CD4-positive, alpha-beta memory T cell (primary cell): ENCODE measurements around the gene NEXN. TPM values are rescaled to one million over a fixed set of nuclear protein-coding genes. Genes with fewer than 3 reads are reported as not detected.

Experiments used
- CTCF ChIA-PET: fragments of 350-600 bp; sonication (Branson Sonifier 250); formaldehyde crosslinking; loops from one replicate; lab custom pipeline; 2021; ENCODE audit warnings: inconsistent platforms; ENCODE audit not compliant: partially characterized antibody; lab: Charles Lee
- POLR2A ChIA-PET: fragments of 350-600 bp; sonication (Branson Sonifier 250); formaldehyde crosslinking; loops from one replicate; lab custom pipeline; 2021; ENCODE audit not compliant: partially characterized antibody; lab: Charles Lee
- DNase-seq, 5 donors: peaks; one replicate each; pipeline versions ENCODE4 v3.0.0 to v3.0.0-alpha.2; 2020 to 2022; ENCODE audit warnings: mixed read lengths in 1 of 5
- H3K27ac ChIP-seq: one replicate; pipeline ENCODE4 v1.7.0; 2013; ENCODE audit warnings: low read depth, low read length
- H3K27me3 ChIP-seq: 2 replicates; pipeline ENCODE4 v1.7.0; 2013; ENCODE audit warnings: mild to moderate bottlenecking, low read length, moderate library complexity; ENCODE audit not compliant: insufficient read depth
- H3K36me3 ChIP-seq: 2 replicates; pipeline ENCODE4 v1.7.0; 2013; ENCODE audit warnings: mild to moderate bottlenecking, low read length, moderate library complexity; ENCODE audit not compliant: insufficient read depth
- H3K4me1 ChIP-seq: 2 replicates; pipeline ENCODE4 v1.7.0; 2013; ENCODE audit warnings: mild to moderate bottlenecking, low read length, moderate library complexity; ENCODE audit not compliant: insufficient read depth
- H3K4me3 ChIP-seq, 2 donors: one replicate each; pipeline ENCODE4 v1.7.0; 2013; ENCODE audit warnings: low read length in 2 of 2, mild to moderate bottlenecking in 1 of 2
- H3K9me3 ChIP-seq, 2 donors: one replicate each; pipeline ENCODE4 v1.7.0; 2013; ENCODE audit warnings: low read length in 2 of 2, control low read depth in 1 of 2; ENCODE audit not compliant: control insufficient read depth in 1 of 2
- H3K27ac Mint-ChIP-seq, 7 donors: one replicate each; pipeline ENCODE4 v1.8.0; 2020 to 2021; ENCODE audit warnings: mixed read lengths in 7 of 7, mild to moderate bottlenecking in 6 of 7, inconsistent platforms in 3 of 7, moderate library complexity in 3 of 7
- H3K27me3 Mint-ChIP-seq, 2 donors: one replicate each; pipeline ENCODE4 v1.8.0; 2020 to 2021; ENCODE audit warnings: mixed read lengths in 2 of 2
- H3K36me3 Mint-ChIP-seq, 2 donors: one replicate each; pipeline ENCODE4 v1.8.0; 2020 to 2021; ENCODE audit warnings: mixed read lengths in 2 of 2, inconsistent platforms in 1 of 2, mild to moderate bottlenecking in 1 of 2
- H3K4me1 Mint-ChIP-seq, 4 donors: one replicate each; pipeline ENCODE4 v1.8.0; 2020 to 2021; ENCODE audit warnings: mixed read lengths in 4 of 4, mild to moderate bottlenecking in 1 of 4
- H3K4me3 Mint-ChIP-seq, 8 donors: one replicate each; pipeline ENCODE4 v1.8.0; 2020 to 2021; ENCODE audit warnings: mixed read lengths in 8 of 8, mild to moderate bottlenecking in 7 of 8, moderate library complexity in 6 of 8, inconsistent platforms in 3 of 8
- H3K9me3 Mint-ChIP-seq, 8 donors: one replicate each; pipeline ENCODE4 v1.8.0; 2020 to 2021; ENCODE audit warnings: mixed read lengths in 8 of 8, mild to moderate bottlenecking in 5 of 8, inconsistent platforms in 3 of 8, moderate library complexity in 1 of 8
- intact Hi-C: fragments of 100-400 bp; cut with micrococcal nuclease; formaldehyde crosslinking; loops from one replicate; pipeline ENCODE4 v1.15.1; 2023
- polyA plus RNA-seq, 2 donors: library from polyadenylated mRNA; unstranded; fragments of 300-500 nt; fragmentation: Illumina TruSeq; gene quantifications; one replicate each; pipeline ENCODE4 v1.2.3, GENCODE V29; 2021
- total RNA-seq, 2 experiments: library from RNA; stranded (reverse); gene quantifications; one replicate each; pipeline ENCODE4 v1.2.3, GENCODE V29; 2021

Gene NEXN
- total RNA-seq (under 1 TPM; 0.47 to 0.67 TPM), polyA plus RNA-seq (under 1 TPM; 0.31 to 0.57 TPM)

- Mint-ChIP-seq H3K4me1 (peaks cover 3 to 28% (median 15%) of the 10 kb centered on the region in 4 donors), H3K9me3 (peaks cover 0 to 2% (median 0%) of the 10 kb centered on the region in 8 donors), H3K27me3 (peaks cover 9 to 12% of the 10 kb centered on the region in 2 donors), H3K36me3 (peaks cover 0 to 11% of the 10 kb centered on the region in 2 donors), H3K27ac (peak within 1 kb of the TSS in 1 of 7 donors; percentile 42), H3K4me3 (peak within 1 kb of the TSS; percentile 70 to 90 (median 80))
- no peaks in the 10 kb centered on the region for H3K36me3 ChIP-seq
- no peaks in the 10 kb centered on the region for H3K27me3 ChIP-seq
- peak in 2 of 5 donors; percentile 2 to 8 for DNase-seq
- peaks cover 6% of the 10 kb centered on the region for H3K4me1 ChIP-seq
- intact Hi-C loops: no loop called here
- ChIA-PET CTCF (no interaction called here), POLR2A (no interaction called here)
- no peak within 1 kb of the TSS for H3K27ac ChIP-seq
- H3K9me3 ChIP-seq: no peaks in the 10 kb centered on the region
- H3K4me3 ChIP-seq: peak within 1 kb of the TSS in 1 of 2 donors; percentile 21
Measured at GRCh38 chr1:77888081-77888780, at the start of gene NEXN. Gene NEXN, plus strand, starts transcription at chr1:77888624. Its CDS starts 27,483 bp downstream, at chr1:77916107.

DNA sequence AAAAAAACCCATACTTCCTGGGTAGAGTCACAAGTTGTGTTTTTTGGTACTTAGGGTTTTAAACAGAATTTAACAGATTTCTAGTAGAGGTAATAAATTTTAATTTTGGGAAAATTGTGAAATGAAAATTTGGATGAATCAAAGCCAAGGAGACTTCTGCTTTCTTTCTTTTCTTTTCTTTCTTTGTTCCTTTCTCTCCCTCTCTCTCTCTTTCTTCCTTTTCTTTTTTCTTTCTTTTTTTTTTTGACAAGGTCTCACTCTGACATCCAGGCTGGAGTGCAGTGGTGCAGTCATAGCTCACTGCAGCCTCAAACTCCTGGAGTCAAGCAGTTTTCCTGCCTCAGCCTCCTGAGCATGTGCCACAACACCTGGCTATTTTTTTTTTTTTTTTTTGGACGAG lies 46.9 kb upstream of the NEXN start:
- intact Hi-C loops: no loop called here
- Histone ChIP-seq H3K36me3 (peaks cover 17% of the 10 kb centered on the region), H3K9me3 (no peaks in the 10 kb centered on the region), H3K27me3 (no peaks in the 10 kb centered on the region), H3K27ac (no peak overlapping the region), H3K4me3 (no peak overlapping the region), H3K4me1 (no peaks in the 10 kb centered on the region)
- no peak overlapping the region for H3K27ac Mint-ChIP-seq
- DNase-seq: no peak
- H3K36me3 Mint-ChIP-seq: peaks cover 29 to 51% of the 10 kb centered on the region in 2 donors
- H3K9me3 Mint-ChIP-seq: no peaks in the 10 kb centered on the region
- POLR2A ChIA-PET: no interaction called here
- CTCF ChIA-PET: interaction anchor here (0.7 kb wide), 1 partner anchor 30 kb away, joined by 3 read pairs; no protein-coding TSS in a partner anchor
- no peak overlapping the region for H3K4me3 Mint-ChIP-seq
- no peaks in the 10 kb centered on the region for H3K27me3 Mint-ChIP-seq
- peaks cover 0 to 7% (median 1%) of the 10 kb centered on the region in 4 donors for H3K4me1 Mint-ChIP-seq

DNA sequence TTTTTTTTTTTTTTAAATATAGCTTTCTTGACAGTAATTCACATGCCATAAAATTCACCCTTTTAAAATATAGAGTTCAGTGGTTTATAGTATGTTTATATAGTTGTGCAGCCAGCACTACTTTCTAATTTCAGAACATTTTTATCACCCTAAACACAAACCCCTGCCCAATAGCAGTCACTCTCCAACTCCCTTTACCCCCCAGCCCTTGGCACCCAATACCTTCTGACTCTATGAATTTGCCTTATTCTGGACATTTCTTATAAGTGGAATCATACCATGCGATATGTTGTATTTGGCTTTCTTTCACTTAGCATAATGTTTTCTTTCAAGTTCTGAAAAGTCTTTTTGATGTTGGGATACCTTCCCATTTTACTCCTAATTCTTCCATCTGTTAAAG lies 42.5 kb upstream of the NEXN start:
- ChIA-PET POLR2A (no interaction called here), CTCF (no interaction called here)
- no peak for DNase-seq
- H3K27ac Mint-ChIP-seq: no peak overlapping the region
- H3K27me3 Mint-ChIP-seq: no peaks in the 10 kb centered on the region
- intact Hi-C loops: no loop called here
- H3K4me3 Mint-ChIP-seq: no peak overlapping the region
- H3K9me3 ChIP-seq: no peaks in the 10 kb centered on the region
- peaks cover 8% of the 10 kb centered on the region for H3K36me3 ChIP-seq
- H3K36me3 Mint-ChIP-seq: peaks cover 35 to 42% of the 10 kb centered on the region in 2 donors
- H3K27me3 ChIP-seq: no peaks in the 10 kb centered on the region
- no peaks in the 10 kb centered on the region for H3K9me3 Mint-ChIP-seq
- H3K27ac ChIP-seq: no peak overlapping the region
- no peak overlapping the region for H3K4me3 ChIP-seq
- H3K4me1 Mint-ChIP-seq: peaks cover 0 to 9% (median 6%) of the 10 kb centered on the region in 4 donors
- no peaks in the 10 kb centered on the region for H3K4me1 ChIP-seq

DNA sequence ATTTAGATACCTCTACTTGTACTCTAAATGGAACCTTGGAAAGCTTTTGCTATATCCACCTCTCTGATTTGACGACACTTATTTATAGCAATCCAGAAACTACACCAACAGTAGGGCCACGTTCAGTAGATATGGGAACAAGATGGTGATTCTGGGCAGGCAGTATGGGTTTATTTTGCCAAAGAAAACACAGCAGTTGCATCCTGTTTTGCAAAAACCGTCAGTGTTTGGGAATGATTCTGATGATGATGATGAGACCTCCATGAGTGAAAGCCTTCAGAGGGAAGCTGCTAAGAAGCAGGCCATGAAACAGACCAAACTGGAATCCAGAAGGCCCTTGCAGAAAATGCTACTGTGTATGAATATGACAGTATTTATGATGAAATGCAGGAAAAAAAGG lies 41.5 kb upstream of the NEXN start:
- CTCF ChIA-PET: no interaction called here
- Histone ChIP-seq H3K36me3 (peaks cover 8% of the 10 kb centered on the region), H3K4me3 (no peak overlapping the region), H3K27me3 (no peaks in the 10 kb centered on the region), H3K27ac (no peak overlapping the region), H3K9me3 (no peaks in the 10 kb centered on the region), H3K4me1 (no peaks in the 10 kb centered on the region)
- Mint-ChIP-seq H3K9me3 (no peaks in the 10 kb centered on the region), H3K4me3 (no peak overlapping the region), H3K27me3 (no peaks in the 10 kb centered on the region), H3K36me3 (peaks cover 31 to 37% of the 10 kb centered on the region in 2 donors), H3K27ac (no peak overlapping the region), H3K4me1 (peaks cover 0 to 8% (median 5%) of the 10 kb centered on the region in 4 donors)
- POLR2A ChIA-PET: no interaction called here
- DNase-seq: no peak
- intact Hi-C loops: no loop called here

GRCh38 chr1:77847621-77848080 lies 40.8 kb upstream of the NEXN start:
- H3K9me3 ChIP-seq: no peaks in the 10 kb centered on the region
- no peak overlapping the region for H3K4me3 ChIP-seq
- POLR2A ChIA-PET: no interaction called here
- no peak for DNase-seq
- intact Hi-C loops: no loop called here
- no peaks in the 10 kb centered on the region for H3K4me1 ChIP-seq
- peaks cover 0 to 7% (median 4%) of the 10 kb centered on the region in 4 donors for H3K4me1 Mint-ChIP-seq
- H3K27ac ChIP-seq: no peak overlapping the region
- no peak overlapping the region for H3K4me3 Mint-ChIP-seq
- H3K9me3 Mint-ChIP-seq: no peaks in the 10 kb centered on the region
- H3K36me3 Mint-ChIP-seq: peaks cover 28 to 33% of the 10 kb centered on the region in 2 donors
- peaks cover 8% of the 10 kb centered on the region for H3K36me3 ChIP-seq
- no peaks in the 10 kb centered on the region for H3K27me3 Mint-ChIP-seq
- no peak overlapping the region for H3K27ac Mint-ChIP-seq
- CTCF ChIA-PET: no interaction called here
- H3K27me3 ChIP-seq: no peaks in the 10 kb centered on the region

GRCh38 chr1:77850082-77850481 lies 38.3 kb upstream of the NEXN start:
- no peaks in the 10 kb centered on the region for H3K36me3 ChIP-seq
- peaks cover 35 to 42% of the 10 kb centered on the region in 2 donors for H3K36me3 Mint-ChIP-seq
- H3K27ac Mint-ChIP-seq: peak overlapping the region in 1 of 7 donors; percentile 47
- intact Hi-C loops: no loop called here
- H3K4me3 Mint-ChIP-seq: no peak overlapping the region
- ChIA-PET POLR2A (no interaction called here), CTCF (no interaction called here)
- no peak overlapping the region for H3K27ac ChIP-seq
- peaks cover 4 to 16% (median 9%) of the 10 kb centered on the region in 4 donors for H3K4me1 Mint-ChIP-seq
- DNase-seq: no peak
- no peaks in the 10 kb centered on the region for H3K4me1 ChIP-seq
- H3K27me3 ChIP-seq: no peaks in the 10 kb centered on the region
- no peaks in the 10 kb centered on the region for H3K27me3 Mint-ChIP-seq
- peaks cover 0 to 17% (median 9%) of the 10 kb centered on the region in 8 donors for H3K9me3 Mint-ChIP-seq
- H3K9me3 ChIP-seq: no peaks in the 10 kb centered on the region
- H3K4me3 ChIP-seq: no peak overlapping the region

GRCh38 chr1:77857552-77857951 lies 30.9 kb upstream of the NEXN start:
- H3K27ac ChIP-seq: no peak overlapping the region
- CTCF ChIA-PET: interaction anchor here (0.7 to 1.6 kb wide), 3 partner anchors 147 to 257 kb away, joined by 3 to 5 read pairs (median 3); no protein-coding TSS in a partner anchor
- H3K36me3 Mint-ChIP-seq: peaks cover 69 to 79% of the 10 kb centered on the region in 2 donors
- H3K9me3 ChIP-seq: no peaks in the 10 kb centered on the region
- no peaks in the 10 kb centered on the region for H3K4me1 ChIP-seq
- POLR2A ChIA-PET: no interaction called here
- H3K27me3 ChIP-seq: no peaks in the 10 kb centered on the region
- peaks cover 0 to 37% (median 20%) of the 10 kb centered on the region in 8 donors for H3K9me3 Mint-ChIP-seq
- intact Hi-C loops: no loop called here
- no peak overlapping the region for H3K27ac Mint-ChIP-seq
- H3K27me3 Mint-ChIP-seq: no peaks in the 10 kb centered on the region
- H3K4me3 Mint-ChIP-seq: no peak overlapping the region
- no peak for DNase-seq
- H3K4me3 ChIP-seq: no peak overlapping the region
- peaks cover 14% of the 10 kb centered on the region for H3K36me3 ChIP-seq
- H3K4me1 Mint-ChIP-seq: peaks cover 8 to 26% (median 17%) of the 10 kb centered on the region in 4 donors
